ENCODE data around the gene GAMT. TPM values are rescaled to one million over a fixed set of nuclear protein-coding genes. Genes with fewer than 3 reads are reported as not detected.
A peak's percentile ranks its signal among the peaks of the same experiment; 100 is the strongest.

GAMT gene
- total and polyA plus RNA-seq, 2 of the 13 experiments (the other 11 are each of a cell fraction or from before 2014, with no cell fraction given) = 115 to 124 TPM

DNA sequence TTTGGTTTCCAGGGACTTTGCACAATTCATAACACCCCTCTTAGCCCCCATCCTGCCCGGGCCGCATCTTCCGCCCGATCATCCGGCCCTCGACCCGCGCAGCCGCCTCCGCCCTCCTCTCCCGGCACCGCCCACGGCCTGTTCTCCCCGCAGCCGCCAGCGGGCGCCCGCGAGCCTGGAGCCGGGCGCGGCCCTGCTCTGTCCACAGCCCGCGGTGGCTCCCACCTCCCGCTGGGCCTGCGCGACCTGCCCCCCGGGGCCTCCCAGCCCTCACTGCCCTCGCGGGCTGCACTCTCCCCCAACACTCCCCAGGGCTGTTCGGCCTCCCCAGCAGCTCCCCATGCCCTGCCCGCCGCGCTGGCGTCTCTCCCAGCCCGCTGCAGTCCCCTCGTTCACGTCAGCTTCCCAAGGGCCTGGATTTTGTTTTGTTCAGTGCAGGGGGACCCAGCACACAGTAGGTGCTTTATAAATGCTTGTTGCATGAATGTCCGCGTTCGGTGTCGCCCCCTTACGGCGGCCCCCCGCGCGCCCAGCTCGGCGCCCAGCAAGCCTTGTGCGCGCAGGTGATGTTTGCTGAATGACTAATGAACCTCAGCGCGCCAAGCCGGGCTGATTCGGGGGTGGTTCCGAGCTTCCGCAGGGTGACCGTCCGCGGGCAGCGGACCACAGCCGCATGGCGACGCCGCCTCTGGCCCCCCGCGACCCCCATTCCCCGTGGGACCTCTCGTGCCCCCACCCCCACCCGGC, 44.0 kb upstream of the GAMT start (continued):
- TF ChIP-seq, protein P1, sequence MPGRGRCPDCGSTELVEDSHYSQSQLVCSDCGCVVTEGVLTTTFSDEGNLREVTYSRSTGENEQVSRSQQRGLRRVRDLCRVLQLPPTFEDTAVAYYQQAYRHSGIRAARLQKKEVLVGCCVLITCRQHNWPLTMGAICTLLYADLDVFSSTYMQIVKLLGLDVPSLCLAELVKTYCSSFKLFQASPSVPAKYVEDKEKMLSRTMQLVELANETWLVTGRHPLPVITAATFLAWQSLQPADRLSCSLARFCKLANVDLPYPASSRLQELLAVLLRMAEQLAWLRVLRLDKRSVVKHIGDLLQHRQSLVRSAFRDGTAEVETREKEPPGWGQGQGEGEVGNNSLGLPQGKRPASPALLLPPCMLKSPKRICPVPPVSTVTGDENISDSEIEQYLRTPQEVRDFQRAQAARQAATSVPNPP (CRISPR knock-in tag; IDR thresholded peaks at IDR 0.05) = no peak
- TF ChIP-seq, protein P2, sequence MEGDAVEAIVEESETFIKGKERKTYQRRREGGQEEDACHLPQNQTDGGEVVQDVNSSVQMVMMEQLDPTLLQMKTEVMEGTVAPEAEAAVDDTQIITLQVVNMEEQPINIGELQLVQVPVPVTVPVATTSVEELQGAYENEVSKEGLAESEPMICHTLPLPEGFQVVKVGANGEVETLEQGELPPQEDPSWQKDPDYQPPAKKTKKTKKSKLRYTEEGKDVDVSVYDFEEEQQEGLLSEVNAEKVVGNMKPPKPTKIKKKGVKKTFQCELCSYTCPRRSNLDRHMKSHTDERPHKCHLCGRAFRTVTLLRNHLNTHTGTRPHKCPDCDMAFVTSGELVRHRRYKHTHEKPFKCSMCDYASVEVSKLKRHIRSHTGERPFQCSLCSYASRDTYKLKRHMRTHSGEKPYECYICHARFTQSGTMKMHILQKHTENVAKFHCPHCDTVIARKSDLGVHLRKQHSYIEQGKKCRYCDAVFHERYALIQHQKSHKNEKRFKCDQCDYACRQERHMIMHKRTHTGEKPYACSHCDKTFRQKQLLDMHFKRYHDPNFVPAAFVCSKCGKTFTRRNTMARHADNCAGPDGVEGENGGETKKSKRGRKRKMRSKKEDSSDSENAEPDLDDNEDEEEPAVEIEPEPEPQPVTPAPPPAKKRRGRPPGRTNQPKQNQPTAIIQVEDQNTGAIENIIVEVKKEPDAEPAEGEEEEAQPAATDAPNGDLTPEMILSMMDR (CRISPR knock-in tag; IDR thresholded peaks at IDR 0.05) = peak; percentile 79
- TF ChIP-seq SP1 (IDR thresholded peaks at IDR 0.05) (no peak), SP1 (CRISPR knock-in tag; IDR thresholded peaks at IDR 0.05) (peak; percentile 47), SMC3 (IDR thresholded peaks at IDR 0.05; ENCODE audit: low read length) (no peak), ELK4 (CRISPR knock-in tag; IDR thresholded peaks at IDR 0.05; ENCODE audit: borderline replicate concordance) (no peak), SYNCRIP (IDR thresholded peaks at IDR 0.05; ENCODE audit: insufficient read depth, low read depth, low read length) (no peak), ZFY (CRISPR knock-in tag; IDR thresholded peaks at IDR 0.05) (peak; percentile 74), TIGD3 (CRISPR knock-in tag; IDR thresholded peaks at IDR 0.05; ENCODE audit: borderline replicate concordance) (peak; percentile 44; the same call in 1 of the 2 replicates), USF2 (IDR thresholded peaks at IDR 0.05; ENCODE audit: low read depth, low read length) (no peak), USF2 (CRISPR knock-in tag; IDR thresholded peaks at IDR 0.05; ENCODE audit: borderline replicate concordance) (no peak), ZBTB8A (CRISPR knock-in tag; IDR thresholded peaks at IDR 0.05; ENCODE audit: borderline replicate concordance, low read depth) (no peak), AGO1 (IDR thresholded peaks at IDR 0.05; ENCODE audit: low read depth, low read length, poor library complexity, severe bottlenecking) (no peak), KAT7 (CRISPR knock-in tag; IDR thresholded peaks at IDR 0.05; ENCODE audit: borderline replicate concordance) (no peak)
- TF ChIP-seq, protein P3, sequence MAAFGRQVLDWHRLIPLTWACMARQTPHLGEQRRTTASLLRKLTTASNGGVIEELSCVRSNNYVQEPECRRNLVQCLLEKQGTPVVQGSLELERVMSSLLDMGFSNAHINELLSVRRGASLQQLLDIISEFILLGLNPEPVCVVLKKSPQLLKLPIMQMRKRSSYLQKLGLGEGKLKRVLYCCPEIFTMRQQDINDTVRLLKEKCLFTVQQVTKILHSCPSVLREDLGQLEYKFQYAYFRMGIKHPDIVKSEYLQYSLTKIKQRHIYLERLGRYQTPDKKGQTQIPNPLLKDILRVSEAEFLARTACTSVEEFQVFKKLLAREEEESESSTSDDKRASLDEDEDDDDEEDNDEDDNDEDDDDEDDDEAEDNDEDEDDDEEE (CRISPR knock-in tag; IDR thresholded peaks at IDR 0.05) = no peak; the same call in 1 of the 2 replicates
- TF ChIP-seq, protein P4, sequence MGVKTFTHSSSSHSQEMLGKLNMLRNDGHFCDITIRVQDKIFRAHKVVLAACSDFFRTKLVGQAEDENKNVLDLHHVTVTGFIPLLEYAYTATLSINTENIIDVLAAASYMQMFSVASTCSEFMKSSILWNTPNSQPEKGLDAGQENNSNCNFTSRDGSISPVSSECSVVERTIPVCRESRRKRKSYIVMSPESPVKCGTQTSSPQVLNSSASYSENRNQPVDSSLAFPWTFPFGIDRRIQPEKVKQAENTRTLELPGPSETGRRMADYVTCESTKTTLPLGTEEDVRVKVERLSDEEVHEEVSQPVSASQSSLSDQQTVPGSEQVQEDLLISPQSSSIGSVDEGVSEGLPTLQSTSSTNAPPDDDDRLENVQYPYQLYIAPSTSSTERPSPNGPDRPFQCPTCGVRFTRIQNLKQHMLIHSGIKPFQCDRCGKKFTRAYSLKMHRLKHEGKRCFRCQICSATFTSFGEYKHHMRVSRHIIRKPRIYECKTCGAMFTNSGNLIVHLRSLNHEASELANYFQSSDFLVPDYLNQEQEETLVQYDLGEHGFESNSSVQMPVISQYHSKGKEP (CRISPR knock-in tag; IDR thresholded peaks at IDR 0.05) = no peak

Data from HepG2 (cell line).